Measurements from ENCODE around the gene SSX2IP.
"Not testable (repeated sequence)": the region's sequence is repeated elsewhere in the genome, so short reads cannot be mapped to it uniquely, and the experiment has no call there.

SSX2IP gene

DNA sequence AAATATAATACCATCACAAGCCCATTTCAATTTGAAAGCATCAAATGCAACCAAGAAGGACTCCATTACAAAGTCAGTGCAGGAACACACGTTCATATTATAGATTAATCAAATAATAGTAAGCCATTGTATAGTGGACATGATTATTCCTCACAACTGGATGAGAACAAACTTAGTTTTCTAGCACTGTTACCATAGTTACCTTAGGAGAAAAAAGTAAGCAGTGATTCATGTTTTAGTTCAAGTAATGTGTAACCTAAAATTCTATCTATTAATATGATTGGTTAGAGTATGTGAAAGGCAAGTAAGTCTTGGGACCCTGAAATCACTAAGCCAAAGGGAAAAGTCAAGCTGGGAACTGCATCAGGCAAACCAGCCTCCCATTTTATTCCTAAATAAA is 15.2 kb downstream of the SSX2IP start:
- DNase-seq = no peak

DNA sequence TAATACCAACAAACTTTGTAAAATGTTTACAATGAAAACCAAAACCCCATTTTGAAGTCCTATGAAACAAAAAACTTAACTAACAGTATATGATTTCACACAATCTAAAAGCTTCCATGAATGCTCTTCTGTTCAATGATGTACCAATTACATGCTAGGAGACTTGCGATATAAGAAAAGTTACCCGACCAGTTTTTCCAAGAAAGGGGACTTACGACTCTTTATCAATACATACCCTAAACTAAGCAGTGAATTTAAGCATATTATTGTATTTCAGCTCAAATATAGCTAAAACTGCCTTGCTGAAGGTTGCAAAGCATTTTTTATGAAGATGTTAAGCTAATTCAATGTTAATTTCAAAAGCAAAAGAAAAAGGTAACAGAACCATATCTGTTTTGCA is 15.6 kb downstream of the SSX2IP start:
- no peak for DNase-seq

DNA sequence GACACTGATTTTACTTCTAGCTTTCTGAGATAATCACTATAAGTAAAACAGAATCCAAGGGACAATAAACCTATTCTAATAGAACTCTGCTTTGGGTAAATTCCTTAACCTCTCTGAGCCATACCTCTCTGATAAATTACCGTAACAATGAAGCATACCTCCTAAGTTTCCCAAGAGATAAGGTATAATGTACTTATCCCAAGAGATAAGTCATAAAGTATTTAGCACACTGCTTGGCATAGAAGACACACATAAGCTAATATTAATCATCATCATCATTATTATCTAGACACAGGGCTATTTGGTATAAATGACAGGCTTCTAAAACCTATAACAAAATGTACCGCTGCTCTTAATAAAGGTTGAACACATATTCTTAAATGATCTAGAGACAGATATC is 16.2 kb downstream of the SSX2IP start:
- DNase-seq = no peak

DNA sequence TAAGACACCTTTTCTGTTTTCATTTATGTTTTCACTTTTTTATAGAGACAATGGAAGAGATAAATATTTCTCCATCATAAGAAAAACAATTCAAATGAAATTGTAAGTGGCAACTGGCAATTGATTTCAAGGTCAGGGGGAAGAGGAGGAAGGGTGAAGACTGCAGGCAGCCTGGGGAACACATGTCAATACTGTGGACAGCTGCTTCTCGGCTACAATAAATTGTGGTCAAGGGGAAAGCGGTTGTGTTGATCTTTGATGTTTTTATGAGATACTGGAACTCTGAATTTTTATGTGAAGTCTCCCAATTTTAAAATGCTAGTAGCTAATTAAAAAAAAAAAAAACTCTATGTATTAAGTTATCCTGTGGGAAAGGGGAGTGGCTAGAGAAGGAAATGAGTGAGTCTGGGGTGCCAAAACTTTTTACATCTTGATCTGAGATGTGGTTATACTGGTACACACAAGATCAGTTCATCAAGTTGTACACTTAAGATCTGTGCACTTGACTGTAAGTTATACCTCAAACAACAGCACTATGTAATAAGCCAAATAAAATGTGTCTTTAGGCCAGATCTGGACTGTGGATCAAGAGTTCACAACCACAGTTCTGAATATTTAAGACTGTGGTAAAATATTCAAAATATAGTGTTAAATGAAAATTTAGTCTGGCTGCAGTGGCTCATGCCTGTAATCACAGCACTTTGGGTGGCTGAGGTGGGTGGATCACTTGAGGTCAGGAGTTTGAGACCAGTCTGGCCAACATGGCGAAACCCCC is 18.0 kb downstream of the SSX2IP start:
- no peak for DNase-seq

DNA sequence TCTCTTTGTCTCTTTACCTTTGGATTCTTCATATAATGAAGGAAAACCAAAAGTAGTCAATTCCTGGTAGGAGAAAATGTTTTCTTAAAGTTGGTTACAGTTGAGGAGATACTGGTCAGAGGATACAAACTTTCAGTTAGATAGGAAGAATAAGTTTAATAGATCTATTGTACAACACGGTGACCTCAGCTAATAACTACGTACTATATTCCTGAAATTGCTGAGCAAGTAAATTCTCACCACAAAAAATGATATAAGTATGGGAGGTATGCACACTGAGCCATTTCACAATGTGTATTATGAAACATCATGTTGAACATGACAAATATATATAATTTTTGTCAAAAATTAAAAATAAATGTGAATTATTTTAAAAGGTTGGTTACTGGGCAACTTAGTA is 20.4 kb downstream of the SSX2IP start:
- DNase-seq = no peak

DNA sequence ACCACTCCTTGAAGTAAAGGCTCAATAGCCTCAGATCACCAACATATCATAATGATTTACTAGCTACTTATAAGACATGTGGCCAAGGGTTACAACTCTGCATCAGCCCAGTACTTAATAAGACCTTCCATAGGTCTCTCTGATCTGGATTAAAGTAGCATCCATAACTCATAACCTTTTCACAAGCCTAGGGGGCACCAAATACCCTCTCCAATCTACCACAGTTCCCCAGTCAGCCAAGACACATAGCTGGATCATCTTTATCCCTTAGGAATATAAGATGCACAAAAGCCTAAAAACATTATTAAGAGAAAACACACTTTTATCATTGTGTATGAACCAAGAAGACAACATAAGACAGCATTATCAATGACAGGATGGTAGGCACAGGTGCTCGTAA is 22.1 kb downstream of the SSX2IP start:
- DNase-seq = peak; percentile 4 to 42

DNA sequence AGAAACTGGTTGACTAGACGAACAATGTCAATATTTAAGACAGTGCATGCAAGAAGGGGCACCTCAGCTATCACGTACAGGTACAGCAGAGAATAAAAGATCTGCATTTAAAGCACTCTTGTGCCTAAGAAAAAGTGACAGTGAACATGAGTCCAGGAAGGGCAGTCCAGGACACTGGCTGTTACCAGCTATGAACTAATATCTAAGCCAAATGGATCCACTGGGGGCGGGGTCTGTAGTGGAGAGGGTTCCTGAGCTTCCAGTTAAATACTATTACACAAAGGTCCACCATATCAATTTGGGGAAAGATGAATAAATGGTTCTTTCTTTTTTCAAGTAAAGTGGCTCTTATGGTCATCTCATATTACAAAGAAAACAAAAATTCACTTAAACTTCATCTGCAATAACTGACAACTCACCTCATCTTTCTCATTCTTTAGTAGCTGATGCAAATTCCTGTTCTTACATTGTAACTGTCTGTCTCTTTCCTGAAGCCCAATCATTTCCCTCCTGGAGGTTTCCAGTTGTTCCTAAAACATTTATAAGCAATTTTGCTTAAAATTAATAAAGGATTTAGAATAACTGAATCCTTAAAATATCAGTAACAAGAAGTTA is 24.5 kb downstream of the SSX2IP start:
- DNase-seq = no peak

DNA sequence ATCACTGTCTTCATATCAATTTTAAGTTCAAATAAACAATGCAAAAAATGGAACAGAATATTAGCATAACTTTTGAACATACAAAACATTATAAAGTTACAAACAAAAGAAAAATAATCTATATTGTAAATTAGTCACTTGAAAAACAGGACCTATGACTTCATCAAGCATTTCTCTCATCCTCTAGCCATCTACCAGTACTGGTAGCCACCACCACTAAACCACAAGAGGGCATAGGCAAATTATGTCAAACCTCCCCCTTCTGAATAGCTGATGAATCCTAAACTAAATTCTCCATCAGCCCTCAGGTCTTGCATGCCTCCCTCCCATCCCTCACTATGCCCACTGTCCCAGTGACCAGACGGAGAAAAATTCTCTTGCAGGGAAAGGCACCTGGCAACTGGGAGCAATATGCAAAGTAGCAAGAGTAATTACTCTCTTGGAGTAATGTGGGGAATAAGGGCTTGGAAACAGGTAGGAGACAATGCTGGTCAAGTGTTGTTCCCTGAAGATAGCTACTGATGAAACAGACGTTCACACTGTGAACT is 37.1 kb downstream of the SSX2IP start:
- no peak for DNase-seq

DNA sequence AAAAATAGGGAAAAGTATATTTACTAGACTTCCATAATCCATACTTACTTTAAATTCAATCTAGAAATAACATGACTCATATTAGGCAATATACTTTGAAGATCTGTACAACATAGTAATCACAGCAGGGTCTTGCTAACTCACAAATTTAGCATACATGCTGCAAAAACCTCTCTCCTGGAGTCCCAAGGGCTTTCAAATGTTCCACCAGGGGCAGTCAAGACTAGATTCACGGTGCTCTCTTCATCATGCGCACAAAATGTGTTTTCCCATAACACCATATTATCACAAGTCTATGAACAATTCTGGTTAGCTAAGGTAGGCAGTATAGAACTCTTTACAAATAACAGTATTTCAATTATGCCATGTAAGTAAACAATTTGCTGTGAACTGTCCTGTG is 45.8 kb downstream of the SSX2IP start:
- no peak for DNase-seq

DNA sequence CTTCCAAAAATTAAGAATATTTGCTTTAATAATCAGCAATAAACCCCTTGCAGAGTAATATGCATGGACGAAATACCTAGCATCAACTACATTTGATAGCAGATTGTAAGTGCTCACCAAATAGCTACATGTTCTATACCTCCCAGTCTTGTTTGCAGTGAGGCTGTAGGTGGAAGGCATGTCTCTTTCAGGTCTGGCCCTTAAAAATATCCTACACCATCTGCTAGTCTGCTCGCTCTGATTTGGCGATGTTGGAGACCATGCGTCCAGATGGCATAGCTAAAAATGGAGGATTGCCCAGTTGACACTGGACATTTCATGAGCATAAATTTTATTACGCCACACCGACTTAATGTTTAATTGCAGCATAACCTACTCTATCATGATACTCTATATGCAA is 47.1 kb downstream of the SSX2IP start:
- DNase-seq = peak in 1 of 2 experiments; percentile 56

DNA sequence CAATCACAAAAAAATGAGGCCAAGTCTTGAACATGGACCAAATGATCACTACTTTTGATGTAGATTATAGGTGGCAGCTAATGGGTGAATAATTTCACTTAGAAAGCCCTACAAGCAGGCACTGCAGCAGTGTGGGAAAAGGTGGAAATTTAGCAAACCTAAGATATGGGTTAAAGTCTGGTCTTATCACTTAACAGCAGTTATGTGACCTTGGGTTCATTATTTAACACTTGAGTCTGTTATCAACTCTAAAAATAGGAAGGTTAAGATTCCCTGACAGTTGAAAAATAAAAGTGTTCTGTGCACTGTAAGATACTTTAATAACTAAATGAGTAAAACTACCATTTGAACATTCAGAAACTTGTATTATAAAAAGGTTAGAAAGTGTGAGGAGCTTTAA is 47.5 kb downstream of the SSX2IP start:
- DNase-seq = no peak

DNA sequence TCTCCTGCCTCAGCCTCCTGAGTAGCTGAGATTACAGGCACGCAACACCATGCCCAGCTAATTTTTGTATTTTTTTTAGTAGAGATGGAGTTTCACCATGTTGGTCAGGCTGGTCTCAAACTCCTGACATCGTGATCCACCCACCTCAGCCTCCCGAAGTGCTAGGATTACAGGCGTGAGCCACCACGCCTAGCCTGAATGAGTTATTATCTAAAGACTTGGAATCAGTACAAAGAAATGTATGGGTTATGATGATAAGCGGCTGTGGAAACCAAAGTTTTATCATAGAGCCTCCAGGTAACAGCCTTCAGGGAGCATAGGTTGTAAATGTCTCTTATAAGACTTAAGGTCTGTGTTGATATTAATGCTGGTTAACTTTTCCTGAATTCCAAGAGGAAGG is 50.5 kb downstream of the SSX2IP start:
- DNase-seq = not testable (repeated sequence)

DNA sequence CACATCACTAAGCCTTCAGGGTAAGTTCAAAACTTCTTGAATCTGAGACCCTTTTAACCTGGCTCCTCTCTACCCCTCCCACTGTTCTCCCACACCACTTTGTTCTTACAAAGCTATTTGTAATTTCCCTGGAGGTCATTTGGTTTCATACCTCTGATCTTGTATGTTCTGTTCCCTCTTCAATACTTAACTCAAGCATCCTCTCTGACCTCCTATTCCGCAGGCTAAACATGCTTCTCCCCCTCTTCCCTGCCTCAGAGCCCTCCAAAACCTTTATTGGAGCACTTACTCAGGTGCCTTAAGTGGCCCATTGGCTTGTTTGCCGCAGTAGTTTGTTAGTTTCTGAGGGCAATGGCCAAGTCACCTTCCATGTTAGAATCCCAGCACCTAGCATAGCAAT is 54.8 kb downstream of the SSX2IP start:
- no peak for DNase-seq

DNA sequence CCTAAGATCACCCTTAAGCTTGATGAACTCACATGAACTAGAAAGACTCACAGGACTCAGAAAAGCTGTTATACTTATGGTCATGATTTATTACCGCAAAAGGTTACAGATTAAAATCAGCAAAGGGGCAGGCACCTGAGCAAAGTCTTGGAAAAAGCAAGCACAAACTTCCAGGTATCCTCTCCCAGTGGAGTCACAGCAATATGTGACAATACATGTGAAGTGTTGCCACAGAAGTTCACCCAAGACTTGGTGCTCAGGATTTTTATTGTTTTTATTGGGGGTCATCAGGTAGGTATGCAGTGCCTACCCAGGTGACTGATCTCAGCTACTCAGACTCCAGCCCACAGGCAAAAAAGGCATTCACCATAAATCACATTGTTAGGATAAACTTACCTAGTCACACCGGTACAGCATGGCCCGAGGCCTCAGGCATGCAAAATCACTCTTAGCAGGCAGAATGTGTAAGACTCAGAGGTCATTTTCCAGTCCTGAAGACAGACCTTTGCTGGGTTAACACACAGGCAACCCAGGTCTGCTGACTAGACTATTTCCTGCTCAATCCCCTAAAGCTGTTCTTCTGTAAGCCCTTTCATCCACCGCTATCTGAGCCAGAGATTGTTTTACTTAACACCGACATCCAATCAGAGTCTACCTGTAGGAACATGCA is 55.6 kb downstream of the SSX2IP start:
- DNase-seq = no peak

DNA sequence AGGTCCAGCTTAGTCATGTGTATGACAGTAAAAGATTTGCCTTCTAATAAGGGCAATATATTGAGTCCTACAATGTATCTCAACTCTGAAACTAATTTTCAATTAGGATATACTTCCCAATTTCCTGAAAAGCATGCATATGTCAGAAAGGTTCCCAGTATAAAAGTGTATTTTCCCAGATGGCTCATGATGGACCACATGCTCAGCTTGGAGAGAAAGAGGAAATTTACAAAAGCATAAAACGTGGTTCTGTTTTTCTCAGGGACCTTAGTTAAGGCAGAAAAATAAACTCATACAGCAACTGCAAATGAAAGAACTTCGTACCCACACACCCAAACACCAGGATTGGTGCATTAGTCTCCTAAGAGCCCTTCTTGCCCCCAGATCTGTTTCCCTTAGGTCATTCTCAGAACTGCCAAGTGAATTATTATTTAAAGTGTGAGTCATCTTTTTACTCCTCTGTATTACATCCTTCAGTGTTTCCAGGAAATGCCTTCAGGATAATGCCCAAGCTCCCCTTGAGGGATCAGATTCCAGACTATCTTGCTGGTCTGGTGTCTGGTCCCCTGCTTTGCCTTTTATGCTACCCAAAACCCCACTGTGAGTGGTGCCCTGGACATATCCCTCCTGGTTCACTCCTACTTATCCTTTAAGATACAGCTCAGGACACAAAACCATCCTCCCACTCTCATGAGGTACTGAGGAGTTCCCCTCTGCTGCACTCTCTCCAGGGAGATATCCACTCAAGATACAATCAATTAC is 57.4 kb downstream of the SSX2IP start:
- peak in 1 of 2 experiments; percentile 16 for DNase-seq

DNA sequence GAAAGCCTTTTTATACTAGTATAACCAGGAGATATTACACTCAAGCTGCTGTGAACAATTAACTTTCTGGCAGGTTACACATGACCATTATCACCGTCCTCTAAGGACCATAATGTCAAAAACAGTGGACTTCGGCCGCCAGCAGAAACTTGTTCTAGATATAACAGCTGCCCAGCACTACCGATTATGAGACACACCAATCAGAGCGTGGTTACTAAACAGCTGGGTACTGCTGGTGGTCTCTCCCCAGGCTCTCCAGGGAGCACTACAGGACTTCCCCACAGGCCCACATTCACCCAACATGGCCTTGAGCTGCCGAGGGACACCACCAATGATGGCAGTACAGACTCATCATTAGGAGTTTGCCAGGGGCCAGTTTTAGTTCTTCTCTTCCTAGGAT is 58.1 kb downstream of the SSX2IP start:
- no peak for DNase-seq

DNA sequence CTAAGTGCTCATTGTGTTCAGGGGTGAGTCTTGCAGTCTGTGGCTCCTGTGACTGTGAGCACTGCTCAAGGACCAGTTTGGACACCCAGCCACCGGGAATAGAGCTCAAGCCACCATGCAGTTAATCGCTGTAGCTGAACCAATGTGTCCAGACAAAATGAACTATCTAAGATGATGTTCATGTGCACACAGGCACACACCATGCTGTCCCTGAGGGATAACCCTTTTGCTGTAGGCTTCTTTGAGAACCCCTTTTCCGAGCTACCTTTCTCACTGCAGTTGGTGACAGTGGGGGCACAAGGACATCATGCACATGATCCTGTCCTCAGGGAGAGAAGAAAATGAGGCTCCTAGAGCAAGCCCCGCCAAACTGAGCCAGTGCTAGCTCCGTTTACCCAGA is 65.4 kb downstream of the SSX2IP start:
- no peak for DNase-seq

DNA sequence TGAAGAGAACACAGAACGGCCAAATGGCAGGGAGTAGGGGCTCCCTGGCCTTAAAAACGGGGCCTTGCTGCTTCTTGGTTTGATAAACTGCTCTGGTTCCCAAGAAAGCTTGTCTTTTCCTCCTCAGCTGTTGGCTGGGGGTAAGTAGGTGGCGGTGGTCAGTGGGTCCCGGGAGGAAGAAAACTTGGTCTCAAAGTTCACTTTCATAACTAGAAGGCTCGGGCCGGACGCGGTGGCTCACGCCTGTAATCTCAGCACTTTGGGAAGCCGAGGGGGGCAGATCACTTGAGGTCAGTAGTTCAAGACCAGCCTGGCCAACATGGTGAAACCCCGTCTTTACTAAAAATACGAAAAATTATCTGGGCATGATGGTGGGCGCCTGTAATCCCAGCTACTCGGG is 68.7 kb downstream of the SSX2IP start:
- DNase-seq = no peak

DNA sequence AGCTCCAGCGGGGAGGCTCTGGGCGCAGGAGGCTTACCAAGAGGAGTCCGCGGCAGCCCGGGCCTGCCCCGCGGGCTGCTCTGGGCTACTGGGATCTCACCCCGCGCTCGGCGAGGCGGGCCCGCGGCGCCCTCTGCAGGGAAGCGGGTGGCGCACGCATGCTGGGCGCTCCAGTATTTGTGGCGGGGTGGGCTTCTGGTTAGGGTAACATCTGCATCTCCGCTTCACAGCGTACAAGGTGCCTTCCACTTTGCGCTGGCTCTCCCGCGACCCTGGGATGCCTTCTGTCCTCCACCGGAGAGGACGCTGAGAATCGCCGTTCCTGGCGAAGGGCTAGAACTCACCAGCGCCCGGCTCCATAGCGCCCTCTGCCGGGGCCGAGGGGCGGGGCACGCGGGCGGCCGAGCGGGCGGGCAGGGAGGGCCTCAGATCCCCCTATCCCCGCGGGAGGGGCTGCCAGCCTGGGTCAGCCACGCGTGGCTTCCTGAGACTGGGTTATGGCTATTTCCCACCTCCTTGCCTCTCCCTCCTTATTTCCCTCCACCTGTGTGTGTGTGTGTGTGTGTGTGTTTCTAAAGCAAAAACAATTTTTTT is 69.4 kb downstream of the SSX2IP start:
- peak; percentile 76 to 93 for DNase-seq

DNA sequence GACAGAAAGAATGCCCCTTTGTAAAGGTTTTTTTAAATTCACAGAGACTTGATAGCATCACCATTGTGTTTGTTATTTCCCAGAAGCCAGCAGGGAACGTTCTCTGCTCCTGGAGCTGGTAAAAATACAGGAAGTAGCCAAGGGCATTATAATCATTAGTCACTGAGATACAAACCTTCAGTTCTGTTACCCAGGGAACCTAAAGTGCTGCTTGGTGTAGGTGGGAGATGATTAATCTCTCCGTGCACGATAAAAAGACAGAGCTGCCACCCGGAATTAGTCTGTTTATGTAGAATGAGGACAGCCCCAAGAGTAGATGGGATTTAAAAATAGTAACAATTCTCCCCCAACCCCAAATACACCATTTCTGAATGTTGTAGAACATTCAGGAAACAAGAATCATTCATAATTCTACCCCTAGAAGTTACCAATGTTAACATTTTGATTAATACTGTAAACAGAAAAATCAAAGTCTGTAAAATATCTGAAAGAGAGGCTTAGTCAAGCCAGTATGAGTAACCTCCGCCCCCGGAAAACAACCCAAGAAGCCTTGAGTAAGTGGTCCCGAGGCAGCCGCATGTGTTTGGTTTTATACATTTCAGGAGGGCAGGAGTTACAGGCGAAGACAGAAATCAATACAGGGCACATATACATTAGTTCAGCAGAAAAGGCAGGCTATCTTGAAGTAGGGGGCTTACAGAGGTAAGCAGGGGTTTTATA is 70.7 kb downstream of the SSX2IP start:
- DNase-seq = peak in 1 of 2 experiments; percentile 6

DNA sequence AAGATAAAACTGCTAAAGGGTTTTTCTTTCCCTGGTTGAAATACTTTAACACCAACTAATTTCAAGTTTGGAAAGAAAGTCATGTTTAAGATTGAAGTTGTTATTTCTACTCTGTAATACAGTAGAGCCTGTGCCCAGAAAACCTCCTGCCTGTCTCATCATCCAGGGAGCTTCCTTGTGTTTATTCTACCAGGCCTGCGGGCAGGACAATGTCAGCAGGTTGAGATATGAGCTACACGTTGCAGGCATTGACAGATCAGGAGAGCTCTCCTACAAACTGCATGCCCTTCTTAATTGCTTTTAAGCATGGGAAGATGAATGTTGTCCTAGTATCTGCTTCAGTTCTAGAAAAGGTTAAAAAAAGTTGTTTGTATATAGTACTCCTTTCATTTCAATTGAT is 72.9 kb downstream of the SSX2IP start:
- no peak for DNase-seq

DNA sequence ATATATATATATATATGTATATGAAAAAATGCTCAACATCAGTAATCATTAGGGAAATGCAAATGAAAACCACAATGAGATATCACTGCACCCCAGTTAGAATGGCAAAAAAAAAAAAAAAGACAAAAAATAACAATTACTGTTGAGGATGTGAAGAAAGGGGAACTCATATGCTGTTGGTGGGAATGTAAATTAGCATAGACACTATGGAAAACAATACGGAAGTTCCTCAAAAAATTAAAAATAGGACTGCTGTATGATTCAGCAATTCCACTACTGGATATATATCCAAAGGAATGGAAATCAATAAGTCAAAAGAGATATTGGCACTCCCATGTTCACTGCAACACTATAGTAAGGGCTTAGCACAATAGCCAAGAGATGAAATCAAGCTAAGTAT is 74.5 kb downstream of the SSX2IP start:
- DNase-seq = no peak

Measured in NCI-H446 (cell line).